Stimulated activated CD4-positive, alpha-beta T cell treated with anti-CD3 and anti-CD28 coated beads, Interleukin-1b, Interleukin-23, amount 100 ng/mL, for 48 hours (primary cell): ENCODE data around the gene HOXD8.

Experiments
- DNase-seq: peaks from one replicate; pipeline ENCODE4 v3.0.0-alpha.2; 2020

The HOXD8 gene

GRCh38 chr2:176091329-176092258, 37.9 kb upstream of the HOXD8 start:
- DNase-seq: no peak

GRCh38 chr2:176092270-176093144, 37.0 kb upstream of the HOXD8 start, which contains the start of gene HOXD13:
TSS of gene HOXD13 (plus strand) at chr2:176092721. CDS start at chr2:176092891, 170 bp downstream.
- DNase-seq: no peak

- no peak for DNase-seq
Observed at GRCh38 chr2:176093145-176093897, 36.2 kb upstream of the HOXD8 start.

GRCh38 chr2:176093898-176094249, 35.6 kb upstream of the HOXD8 start:
- no peak for DNase-seq

- no peak for DNase-seq
Observed at GRCh38 chr2:176094349-176094748, 35.2 kb upstream of the HOXD8 start.

GRCh38 chr2:176095421-176095820, 34.1 kb upstream of the HOXD8 start:
- DNase-seq: no peak

GRCh38 chr2:176096243-176096985, 33.1 kb upstream of the HOXD8 start:
- DNase-seq: no peak

GRCh38 chr2:176096986-176097819, 32.3 kb upstream of the HOXD8 start:
- peak; percentile 57 for DNase-seq

GRCh38 chr2:176097820-176098365, 31.6 kb upstream of the HOXD8 start:
- DNase-seq: no peak

- no peak for DNase-seq
Observed at GRCh38 chr2:176098366-176099158, 30.9 kb upstream of the HOXD8 start.

GRCh38 chr2:176099159-176099727, 30.3 kb upstream of the HOXD8 start:
- no peak for DNase-seq

- no peak for DNase-seq
Observed at GRCh38 chr2:176099728-176100546, 29.6 kb upstream of the HOXD8 start, which contains the start of gene HOXD12. TSS of gene HOXD12 (plus strand) at chr2:176099795. CDS start at chr2:176099802, 7 bp downstream.

GRCh38 chr2:176100547-176101140, 28.9 kb upstream of the HOXD8 start:
- DNase-seq: no peak

- no peak for DNase-seq
Observed at GRCh38 chr2:176101216-176101830, 28.2 kb upstream of the HOXD8 start.

GRCh38 chr2:176101842-176102241, 27.7 kb upstream of the HOXD8 start:
- no peak for DNase-seq

- DNase-seq: no peak
Observed at GRCh38 chr2:176102309-176102866, 27.1 kb upstream of the HOXD8 start.

- DNase-seq: no peak
Observed at GRCh38 chr2:176103194-176103593, 26.3 kb upstream of the HOXD8 start.
